DMS79 (cell line): ENCODE results near the gene GPBP1.
A peak's percentile ranks its signal among the peaks of the same experiment; 100 is the strongest.
"Not testable (repeated sequence)": the region's sequence is repeated elsewhere in the genome, so short reads cannot be mapped to it uniquely, and the experiment has no call there.

ENCODE experiments used
- DNase-seq: peaks from one replicate; lab custom pipeline; 2025; lab: John Stamatoyannopoulos, UW

The GPBP1 gene

GRCh38 chr5:57177479-57178156 lies 3.8 kb downstream of the GPBP1 start:
- no peak for DNase-seq

DNA sequence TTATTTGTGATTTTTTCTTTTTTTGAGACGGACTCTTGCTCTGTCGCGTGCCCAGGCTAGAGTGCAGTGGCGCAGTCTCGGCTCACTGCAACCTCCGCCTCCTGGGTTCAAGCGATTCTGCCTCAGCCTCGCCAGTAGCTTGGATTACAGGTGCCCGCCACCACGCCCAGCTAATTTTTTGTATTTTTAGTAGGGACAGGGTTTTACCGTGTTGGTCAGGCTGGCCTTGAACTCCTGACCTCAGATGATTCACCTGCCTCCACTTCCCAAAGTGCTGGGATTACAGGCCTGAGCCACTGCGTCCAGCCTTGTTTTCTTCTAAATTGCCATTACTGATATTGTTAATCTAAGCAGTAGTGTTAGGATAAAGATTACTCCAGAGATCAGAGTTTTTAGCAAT lies 4.4 kb downstream of the GPBP1 start:
- not testable (repeated sequence) for DNase-seq

DNA sequence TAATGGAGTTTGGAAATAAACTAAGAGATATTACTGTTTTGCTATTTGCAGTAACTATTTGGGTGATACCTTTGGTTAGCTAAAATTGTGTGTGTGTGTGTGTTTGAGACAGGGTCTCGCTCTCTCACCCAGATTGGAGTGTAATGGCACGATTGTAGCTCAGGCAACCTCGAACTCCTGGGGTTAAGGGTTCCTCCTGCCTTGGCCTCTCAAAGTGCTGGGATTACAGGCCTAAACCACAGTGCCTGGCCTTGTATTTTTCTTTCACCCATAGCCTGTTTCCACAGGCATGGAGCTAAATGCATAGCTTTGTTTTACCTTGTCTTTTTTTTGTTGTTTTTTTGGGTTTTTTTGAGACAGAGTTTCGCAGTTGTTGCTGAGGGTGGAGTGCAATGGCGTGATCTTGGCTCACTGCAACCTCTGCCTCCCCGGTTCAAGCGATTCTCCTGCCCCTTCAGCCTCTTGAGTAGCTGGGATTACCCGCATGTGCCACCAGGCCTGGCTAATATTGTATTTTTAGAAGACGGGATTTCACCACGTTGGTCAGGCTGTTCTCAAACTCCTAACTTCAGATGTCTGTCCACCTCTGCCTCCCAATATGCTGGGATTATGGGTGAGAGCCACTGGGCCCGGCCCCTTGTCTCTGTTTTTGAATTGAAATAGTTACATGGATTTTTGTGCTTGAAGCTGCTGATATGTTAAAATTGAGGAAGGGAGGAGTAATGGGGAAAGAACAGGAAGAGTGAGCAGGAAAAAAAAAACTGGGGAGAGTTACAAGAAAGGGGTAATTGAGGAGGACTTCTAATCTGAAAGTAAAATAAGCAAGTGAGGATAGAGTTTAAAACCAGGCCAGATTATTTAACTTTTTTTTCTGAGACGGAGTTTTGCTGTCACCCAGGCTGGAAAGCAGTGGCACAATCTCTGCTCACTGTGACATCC lies 5.7 kb downstream of the GPBP1 start:
- DNase-seq = no peak

DNA sequence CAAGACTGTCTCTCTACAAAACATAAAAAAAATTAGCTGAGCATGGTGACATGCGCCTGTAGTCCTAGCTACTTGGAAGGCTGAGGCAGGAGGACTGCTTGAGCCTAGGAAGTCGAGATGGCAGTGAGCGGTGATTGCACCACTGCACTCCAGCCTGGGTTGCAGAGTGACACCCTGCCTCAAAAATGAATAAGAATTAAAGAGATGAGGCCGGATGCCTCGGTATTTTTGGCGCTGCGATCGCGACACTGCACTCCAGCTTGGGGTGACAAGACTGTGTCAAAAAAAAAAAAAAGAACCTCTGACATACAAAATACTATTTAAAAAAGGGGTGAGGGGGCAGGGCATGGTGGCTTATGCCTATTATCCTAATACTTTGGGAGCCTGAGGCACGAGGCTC lies 7.3 kb downstream of the GPBP1 start:
- no peak for DNase-seq

- DNase-seq = no peak
Measured at GRCh38 chr5:57184322-57184721, 10.5 kb downstream of the GPBP1 start.

DNA sequence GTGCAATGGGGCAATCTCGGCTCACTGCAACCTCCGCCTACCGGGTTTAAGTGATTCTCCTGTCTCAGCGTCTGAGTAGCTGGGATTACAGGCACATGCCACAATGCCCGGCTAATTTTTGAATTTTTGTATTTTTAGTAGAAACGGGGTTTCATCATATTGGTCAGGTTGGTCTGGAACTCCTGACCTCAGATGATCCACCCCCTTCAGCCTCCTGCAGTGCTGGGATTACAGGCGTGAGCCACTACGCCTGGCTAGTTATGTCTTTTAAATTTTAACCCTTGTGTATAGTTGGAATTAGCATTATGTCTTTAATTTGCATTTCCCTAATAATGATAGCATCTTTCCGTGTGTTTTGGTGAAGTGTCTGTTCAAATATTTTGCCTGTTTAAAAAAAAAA lies 11.5 kb downstream of the GPBP1 start:
- no peak for DNase-seq

DNA sequence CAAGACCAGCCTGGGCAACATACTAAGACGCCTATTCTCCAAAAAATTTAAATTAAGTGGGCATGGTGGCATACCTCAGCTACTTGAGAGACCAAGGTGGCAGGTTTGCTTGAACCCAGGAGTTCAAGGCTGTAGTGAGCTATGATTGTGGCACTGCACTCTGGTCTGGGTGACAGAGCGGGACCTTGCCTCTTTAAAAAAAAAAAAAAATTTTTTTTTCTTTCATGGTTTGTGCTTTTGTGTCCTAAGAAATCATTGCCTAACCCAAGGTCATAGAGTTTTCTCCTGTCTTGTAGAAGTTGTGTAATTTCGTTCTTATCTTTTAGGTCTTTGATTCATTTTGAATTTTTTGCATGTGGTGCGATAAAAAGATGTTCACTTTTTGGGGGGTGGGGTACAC lies 12.3 kb downstream of the GPBP1 start:
- DNase-seq = no peak

DNA sequence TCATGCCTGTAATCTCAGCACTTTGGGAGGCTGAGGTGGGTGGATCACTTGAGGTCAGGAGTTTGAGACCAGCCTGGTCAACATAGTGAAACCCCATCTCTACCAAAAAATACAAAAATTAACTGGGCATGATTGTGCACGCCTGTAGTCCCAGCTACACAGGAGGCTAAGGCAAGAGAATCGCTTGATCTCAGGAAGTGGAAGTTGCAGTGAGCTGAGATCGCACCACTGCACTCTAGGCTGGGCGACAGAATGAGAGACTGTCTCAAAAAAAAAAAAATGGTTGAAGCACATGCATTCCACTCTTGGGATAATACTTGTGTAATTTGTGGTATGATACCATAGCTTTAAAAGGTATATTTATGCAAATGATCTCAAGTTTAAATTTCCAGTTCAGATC lies 14.1 kb downstream of the GPBP1 start:
- DNase-seq = not testable (repeated sequence)

DNA sequence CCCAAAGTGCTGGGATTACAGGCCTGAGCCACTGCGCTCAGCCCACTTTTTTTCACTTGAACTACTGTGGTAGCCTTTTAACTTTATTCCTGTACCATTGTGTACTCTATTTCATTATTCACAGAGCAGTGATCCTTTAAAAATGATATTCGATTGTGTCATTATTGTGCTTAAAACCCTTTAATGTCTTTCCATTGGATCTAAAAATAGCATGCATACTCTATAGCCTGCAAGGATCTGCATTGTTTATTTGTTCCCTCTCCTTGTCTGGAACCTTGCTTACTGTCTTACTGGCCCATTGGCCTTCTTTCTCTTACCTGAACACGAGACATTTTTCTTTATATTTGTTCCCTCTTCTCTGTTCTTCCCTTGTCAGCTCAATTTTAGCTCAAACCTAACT lies 15.7 kb downstream of the GPBP1 start:
- DNase-seq = no peak

DNA sequence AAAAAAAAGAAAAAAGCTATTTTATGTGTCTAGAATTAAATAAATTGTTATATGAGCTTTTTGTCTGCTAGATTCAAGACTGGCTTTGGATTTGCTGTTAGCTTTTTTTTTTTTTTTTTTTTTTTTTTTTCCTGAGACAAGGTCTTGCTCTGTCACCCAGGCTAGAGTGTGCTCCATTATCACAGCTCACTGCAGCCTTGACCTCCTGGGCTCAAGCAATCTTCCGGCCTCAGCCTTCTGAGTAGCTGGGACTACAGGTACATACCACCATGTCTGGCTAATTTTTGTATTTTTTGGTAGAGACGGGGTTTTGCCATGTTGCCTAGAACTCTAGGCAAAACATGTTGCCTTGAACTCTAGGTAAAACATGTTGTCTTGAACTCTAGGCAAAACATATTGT lies 16.7 kb downstream of the GPBP1 start:
- DNase-seq = no peak

DNA sequence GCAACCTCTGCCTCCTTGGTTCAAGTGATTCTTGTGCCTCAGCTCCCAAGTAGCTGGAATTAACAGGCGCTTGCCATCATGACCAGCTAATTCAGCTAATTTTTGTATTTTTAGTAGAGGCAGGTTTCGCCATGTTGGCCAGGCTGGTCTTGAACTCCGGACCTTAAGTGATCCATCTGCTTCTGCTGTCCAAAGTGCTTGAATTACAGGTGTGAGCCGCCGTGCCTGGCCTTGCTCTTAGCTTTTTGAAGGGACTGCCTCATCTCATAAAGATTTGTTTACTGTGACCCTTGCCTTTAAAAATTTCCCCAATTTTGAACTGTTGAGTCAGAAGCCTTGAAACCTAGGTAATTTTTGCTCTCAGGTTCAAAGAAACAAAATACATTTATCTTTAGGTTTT lies 17.3 kb downstream of the GPBP1 start:
- DNase-seq = no peak

GRCh38 chr5:57191986-57192385 lies 18.1 kb downstream of the GPBP1 start:
- peak; percentile 38 for DNase-seq

DNA sequence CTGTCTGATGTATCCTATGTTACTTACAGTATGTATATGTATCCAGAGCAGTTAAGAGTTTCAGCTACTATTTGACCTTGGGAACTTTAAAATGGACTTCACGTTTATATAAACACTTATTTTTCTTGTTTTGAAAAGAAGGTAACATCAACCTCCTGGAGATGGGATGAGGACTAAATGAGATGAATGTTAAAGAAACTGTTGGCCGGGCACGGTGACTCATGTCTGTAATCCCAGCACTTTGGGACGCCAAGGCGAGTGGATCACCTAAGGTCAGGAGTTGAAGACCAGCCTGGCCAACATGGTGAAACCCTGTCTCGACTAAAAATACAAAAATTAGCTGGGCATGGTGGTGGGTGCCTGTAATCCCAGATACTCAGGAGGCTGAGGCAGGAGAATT lies 19.0 kb downstream of the GPBP1 start:
- not testable (repeated sequence) for DNase-seq

DNA sequence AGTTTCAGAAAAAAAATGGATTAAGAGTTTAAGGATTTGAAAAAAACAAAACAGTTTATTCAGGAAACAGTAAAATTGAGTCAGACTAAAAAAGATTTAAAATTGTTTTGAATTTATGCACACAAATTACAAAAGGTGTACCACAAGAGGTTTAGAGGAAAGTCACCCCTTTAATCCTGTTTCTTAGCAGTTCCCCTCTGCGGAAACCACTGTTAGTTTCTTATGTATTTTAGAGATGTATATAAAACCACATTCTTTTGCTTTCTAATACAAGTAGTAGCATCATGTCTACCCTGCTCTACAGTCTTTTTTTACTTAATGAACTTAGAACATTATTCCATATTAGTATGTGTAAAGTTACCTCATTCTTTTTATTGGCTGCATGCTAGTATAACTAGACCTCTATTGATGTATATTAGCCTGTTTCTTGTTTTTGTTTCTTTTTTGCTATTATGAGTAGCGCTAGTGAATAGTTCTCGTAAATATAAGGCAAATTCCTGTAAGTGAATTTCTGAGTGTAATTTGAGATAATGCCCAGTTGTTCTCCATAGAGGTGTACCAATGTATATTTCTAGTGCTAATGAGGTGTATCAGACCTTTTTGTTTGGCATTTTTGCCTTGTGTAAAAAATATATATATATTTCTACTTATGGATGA lies 20.0 kb downstream of the GPBP1 start:
- DNase-seq = no peak

DNA sequence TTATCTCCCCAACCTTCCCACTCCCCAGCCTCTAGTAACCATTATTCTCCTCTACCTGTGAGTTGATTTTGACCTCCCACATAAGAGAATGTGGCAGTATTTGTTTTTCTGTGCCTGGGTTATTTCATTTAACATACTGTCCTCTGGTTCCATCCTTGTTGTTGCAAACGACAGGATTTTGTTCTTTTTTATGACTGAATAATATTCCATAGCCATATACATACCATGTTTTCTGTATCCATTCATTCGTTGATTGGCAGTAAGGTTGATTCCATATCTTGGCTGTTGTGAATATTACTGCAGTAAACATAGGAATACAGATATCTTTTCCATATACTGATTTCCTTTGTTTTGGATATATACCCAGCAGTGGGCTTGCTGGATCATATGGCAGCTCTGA lies 20.8 kb downstream of the GPBP1 start:
- no peak for DNase-seq

- DNase-seq = no peak
Measured at GRCh38 chr5:57195060-57195459, 21.2 kb downstream of the GPBP1 start.

- DNase-seq = no peak
Measured at GRCh38 chr5:57199866-57200265, 26.0 kb downstream of the GPBP1 start.

- DNase-seq = no peak
Measured at GRCh38 chr5:57202811-57203210, 29.0 kb downstream of the GPBP1 start.

DNA sequence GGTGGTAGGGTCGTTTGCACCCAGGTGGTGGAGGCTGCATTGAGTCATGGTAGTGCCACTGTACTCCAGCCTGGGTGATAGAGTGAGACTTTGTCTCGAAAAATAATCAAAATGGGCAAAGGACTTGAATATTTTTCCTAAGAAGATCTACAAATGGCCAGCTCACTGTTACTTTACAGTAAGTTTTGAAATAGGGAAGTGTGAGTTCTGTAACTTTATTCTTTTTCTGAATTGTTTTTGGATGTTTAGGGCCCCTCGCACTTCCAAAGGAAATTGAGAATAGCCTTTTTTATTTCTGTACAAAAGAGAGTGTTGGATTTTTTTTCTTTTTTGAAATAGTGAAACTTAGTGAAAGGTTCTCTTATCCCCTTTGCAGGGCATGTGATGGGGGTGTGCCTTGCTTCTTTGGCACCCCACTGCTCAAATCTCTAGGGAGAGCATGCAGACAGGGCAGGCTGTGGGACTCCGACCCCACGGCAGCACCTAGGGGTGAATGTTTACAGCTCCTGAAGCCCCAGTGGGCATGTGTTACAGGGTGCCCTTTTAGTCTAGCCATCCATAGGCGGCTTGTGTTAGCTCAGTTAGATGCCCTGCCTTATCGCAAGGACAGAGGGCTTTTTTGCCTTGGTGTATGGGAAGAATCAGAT lies 33.3 kb downstream of the GPBP1 start:
- no peak for DNase-seq

DNA sequence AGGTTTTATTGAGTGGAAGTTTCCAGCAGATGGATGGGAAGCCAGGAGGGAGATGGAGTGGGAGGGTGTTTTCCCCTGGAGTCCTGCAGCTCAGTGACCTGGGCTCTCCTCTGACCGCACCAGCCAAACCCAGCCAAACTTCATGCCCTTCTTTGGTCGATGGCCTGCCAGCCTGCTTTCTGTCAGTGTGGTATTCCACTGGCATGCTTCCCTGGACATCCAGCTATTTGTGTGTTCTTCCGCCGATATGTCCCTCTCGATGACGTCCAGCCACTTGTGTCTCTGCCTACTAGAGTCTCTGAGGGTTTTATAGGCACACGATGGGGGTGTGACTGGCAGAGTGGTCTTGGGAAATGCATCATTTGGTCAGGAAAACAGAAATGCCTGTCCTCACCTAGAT lies 33.8 kb downstream of the GPBP1 start:
- DNase-seq = no peak

- no peak for DNase-seq
Measured at GRCh38 chr5:57209316-57210040, 35.6 kb downstream of the GPBP1 start.

DNA sequence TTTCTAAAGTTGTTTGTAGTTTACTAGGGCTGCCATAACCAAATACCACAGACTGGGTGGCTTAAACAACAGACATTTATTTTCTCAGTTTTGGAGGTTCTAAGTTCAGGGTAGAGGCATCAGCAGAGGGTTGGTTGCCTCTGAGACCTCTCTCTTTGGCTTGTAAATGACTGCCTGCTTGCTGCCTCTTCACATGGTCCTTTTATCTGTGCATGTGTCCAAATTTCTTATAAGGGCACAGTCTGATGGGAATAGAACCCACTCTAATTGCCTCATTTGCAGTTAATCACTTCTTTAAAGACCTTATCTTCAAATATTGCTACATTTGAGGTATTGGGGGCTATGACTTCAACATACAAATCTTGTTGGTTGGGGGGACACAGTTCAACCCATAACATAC lies 36.8 kb downstream of the GPBP1 start:
- no peak for DNase-seq
